ENCODE results near the gene PIGR. TPM values are rescaled to one million over a fixed set of nuclear protein-coding genes. Genes with fewer than 3 reads are reported as not detected.

The PIGR gene
- total and polyA plus RNA-seq, 2 of the 8 experiments (the other 6 are each of a cell fraction or from before 2014, with no cell fraction given) = not detected

DNA sequence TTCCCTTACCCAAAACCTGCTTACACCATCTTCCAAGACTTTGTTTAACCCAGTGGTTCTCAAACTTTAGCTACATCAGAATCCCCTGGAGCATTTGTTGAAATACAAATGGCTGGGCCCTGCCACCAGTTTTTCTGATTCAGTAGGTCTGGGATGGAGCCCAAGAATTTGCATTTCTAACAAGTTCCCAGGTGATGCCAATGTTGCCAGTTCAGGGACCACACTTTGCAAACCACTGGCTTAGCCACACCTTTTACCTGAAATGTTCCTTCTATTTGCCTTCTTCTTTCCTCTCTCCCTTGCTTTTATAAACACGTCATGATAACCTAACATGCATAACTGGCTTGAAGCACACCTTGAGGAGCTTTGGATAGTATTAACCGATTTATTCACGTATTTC lies 40.1 kb upstream of the PIGR start (continued):
- TF ChIP-seq CTBP2 (IDR thresholded peaks at IDR 0.05; ENCODE audit: borderline replicate concordance, insufficient read depth, insufficient read length, low read length) = no peak
- no peak for TF ChIP-seq BCL11A (IDR thresholded peaks at IDR 0.05; ENCODE audit: low read depth in 2 of 2, low read length in 2 of 2)
